MM.1S (cell line): Measurements from ENCODE around the gene DCTN5.

Source experiments
- DNase-seq: peaks from one replicate; pipeline ENCODE4 v3.0.0-alpha.2; 2015
- H2AFZ ChIP-seq: fragments of 300-600 bp; sonication (generic); 2 replicates; pipeline ENCODE4 v1.6.0; 2016; ENCODE audit warnings: antibody characterized with exemption, low read length
- H3F3A ChIP-seq: fragments of 300-600 bp; sonication (generic); 2 replicates; pipeline ENCODE4 v1.6.1; 2016; ENCODE audit warnings: mild to moderate bottlenecking, antibody characterized with exemption, low read length, moderate library complexity, mixed read lengths; ENCODE audit not compliant: insufficient read depth
- H3K27ac ChIP-seq: fragments of 300-600 bp; sonication (generic); 2 replicates; pipeline ENCODE4 v1.5.1; 2016; ENCODE audit warnings: mild to moderate bottlenecking, low read length
- H3K27me3 ChIP-seq: fragments of 300-600 bp; sonication (generic); replicated peaks from 2 replicates; pipeline ENCODE4 v1.6.0; 2016; ENCODE audit warnings: low read length; ENCODE audit not compliant: insufficient read depth
- H3K36me3 ChIP-seq: fragments of 300-600 bp; sonication (generic); replicated peaks from 2 replicates; pipeline ENCODE4 v1.6.1; 2016; ENCODE audit warnings: mild to moderate bottlenecking, low read length, mixed read lengths; ENCODE audit not compliant: insufficient read depth
- H3K4me1 ChIP-seq: fragments of 300-600 bp; sonication (generic); 2 replicates; pipeline ENCODE4 v1.6.1; 2016; ENCODE audit warnings: low read length, mixed read lengths
- H3K4me2 ChIP-seq: fragments of 300-600 bp; sonication (generic); 2 replicates; pipeline ENCODE4 v1.6.0; 2016; ENCODE audit warnings: low read depth, low read length
- H3K4me3 ChIP-seq: fragments of 300-600 bp; sonication (generic); 2 replicates; pipeline ENCODE4 v1.5.1; 2016; ENCODE audit warnings: low read length, mixed read lengths
- H3K79me2 ChIP-seq: fragments of 300-600 bp; sonication (generic); 2 replicates; pipeline ENCODE4 v1.6.1; 2016; ENCODE audit warnings: mixed run types, low read length, mixed read lengths
- H3K9ac ChIP-seq: fragments of 300-600 bp; sonication (generic); 2 replicates; pipeline ENCODE4 v1.6.1; 2016; ENCODE audit warnings: low read length, mixed read lengths
- H3K9me2 ChIP-seq: fragments of 300-600 bp; sonication (generic); replicated peaks from 2 replicates; pipeline ENCODE4 v1.6.1; 2016; ENCODE audit warnings: mild to moderate bottlenecking, low read length, mixed read lengths; ENCODE audit not compliant: insufficient read depth
- H3K9me3 ChIP-seq: fragments of 300-600 bp; sonication (generic); replicated peaks from 2 replicates; pipeline ENCODE4 v1.6.1; 2016; ENCODE audit warnings: mild to moderate bottlenecking, low read length, mixed read lengths; ENCODE audit not compliant: insufficient read depth
- H4K20me1 ChIP-seq: fragments of 300-600 bp; sonication (generic); 2 replicates; pipeline ENCODE4 v1.6.1; 2016; ENCODE audit warnings: mild to moderate bottlenecking, low read length, moderate library complexity, mixed read lengths; ENCODE audit not compliant: insufficient read depth
- EZH2 ChIP-seq: fragments of 300-600 bp; sonication (generic); optimal IDR thresholded peaks from 2 replicates; pipeline ENCODE3; 2017; ENCODE audit warnings: low read depth, mild to moderate bottlenecking, antibody characterized with exemption, low read length, mixed read lengths
- EZH2phosphoT487 ChIP-seq: fragments of 300-600 bp; sonication (generic); IDR thresholded peaks from 2 replicates; pipeline ENCODE4 v1.6.1; 2018; ENCODE audit warnings: antibody characterized with exemption, low read length
- TF ChIP-seq, protein P1 (sequence below): fragments of 300-600 bp; sonication (generic); IDR thresholded peaks from 2 replicates; pipeline ENCODE4 v1.5.1; 2016; ENCODE audit warnings: antibody characterized with exemption, low read length, mixed read lengths

The DCTN5 gene

DNA sequence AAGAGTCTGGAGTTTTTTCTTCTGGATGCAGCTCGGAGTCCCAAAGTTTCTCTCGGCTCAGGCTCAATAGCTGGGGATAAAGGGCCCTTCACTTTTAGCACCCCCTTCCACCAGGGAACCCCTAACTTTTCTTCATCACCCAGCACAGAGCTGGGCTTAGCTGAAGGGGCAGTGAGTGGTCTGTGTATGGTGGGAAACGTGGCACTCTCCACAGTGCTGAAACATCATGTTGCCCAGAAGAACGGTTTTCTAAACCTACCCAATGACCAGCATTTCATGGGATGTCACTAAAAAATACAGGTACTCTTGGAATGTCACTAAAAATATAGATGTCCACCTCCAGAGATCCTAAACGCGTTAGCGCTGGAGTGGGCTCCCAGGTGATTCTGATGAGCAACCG, 59.8 kb downstream of the DCTN5 start:
- no peaks in the 10 kb centered on the region for H3K4me1 ChIP-seq
- no peak overlapping the region for H3K4me2 ChIP-seq
- H3K9me3 ChIP-seq, result no peaks in the 10 kb centered on the region
- H2AFZ ChIP-seq, result no peak overlapping the region
- H3K9ac ChIP-seq, result no peak overlapping the region
- TF ChIP-seq, protein P1, sequence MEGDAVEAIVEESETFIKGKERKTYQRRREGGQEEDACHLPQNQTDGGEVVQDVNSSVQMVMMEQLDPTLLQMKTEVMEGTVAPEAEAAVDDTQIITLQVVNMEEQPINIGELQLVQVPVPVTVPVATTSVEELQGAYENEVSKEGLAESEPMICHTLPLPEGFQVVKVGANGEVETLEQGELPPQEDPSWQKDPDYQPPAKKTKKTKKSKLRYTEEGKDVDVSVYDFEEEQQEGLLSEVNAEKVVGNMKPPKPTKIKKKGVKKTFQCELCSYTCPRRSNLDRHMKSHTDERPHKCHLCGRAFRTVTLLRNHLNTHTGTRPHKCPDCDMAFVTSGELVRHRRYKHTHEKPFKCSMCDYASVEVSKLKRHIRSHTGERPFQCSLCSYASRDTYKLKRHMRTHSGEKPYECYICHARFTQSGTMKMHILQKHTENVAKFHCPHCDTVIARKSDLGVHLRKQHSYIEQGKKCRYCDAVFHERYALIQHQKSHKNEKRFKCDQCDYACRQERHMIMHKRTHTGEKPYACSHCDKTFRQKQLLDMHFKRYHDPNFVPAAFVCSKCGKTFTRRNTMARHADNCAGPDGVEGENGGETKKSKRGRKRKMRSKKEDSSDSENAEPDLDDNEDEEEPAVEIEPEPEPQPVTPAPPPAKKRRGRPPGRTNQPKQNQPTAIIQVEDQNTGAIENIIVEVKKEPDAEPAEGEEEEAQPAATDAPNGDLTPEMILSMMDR, result no peak
- TF ChIP-seq EZH2phosphoT487, result no peak
- TF ChIP-seq EZH2, result no peak
- no peaks in the 10 kb centered on the region for H4K20me1 ChIP-seq
- no peaks in the 10 kb centered on the region for H3F3A ChIP-seq
- no peak overlapping the region for H3K4me3 ChIP-seq
- H3K9me2 ChIP-seq, result no peaks in the 10 kb centered on the region
- H3K36me3 ChIP-seq, result no peaks in the 10 kb centered on the region
- no peaks in the 10 kb centered on the region for H3K79me2 ChIP-seq
- no peak overlapping the region for H3K27ac ChIP-seq
- no peak for DNase-seq
- H3K27me3 ChIP-seq, result no peaks in the 10 kb centered on the region

DNA sequence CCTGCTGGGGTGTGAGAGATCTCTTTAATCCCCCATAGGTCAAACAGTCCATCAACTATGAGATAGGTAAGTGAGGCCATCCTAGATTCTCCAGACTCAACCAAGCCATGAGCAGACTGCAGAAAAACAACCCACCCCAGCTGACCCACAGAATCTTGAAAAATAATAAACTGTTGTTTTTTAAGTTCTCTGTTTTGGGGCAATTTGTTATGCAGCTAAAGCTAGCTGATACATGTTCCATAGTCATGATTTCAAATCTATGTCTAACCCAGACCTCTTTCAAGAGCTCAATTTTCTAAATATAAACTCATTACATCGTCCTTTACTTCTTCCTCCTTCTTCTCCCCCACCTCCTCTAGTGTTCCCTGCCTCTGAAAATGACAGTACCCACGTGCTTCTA, 61.7 kb downstream of the DCTN5 start:
- no peaks in the 10 kb centered on the region for H3K36me3 ChIP-seq
- no peaks in the 10 kb centered on the region for H3K27me3 ChIP-seq
- no peak overlapping the region for H3K27ac ChIP-seq
- H3K4me3 ChIP-seq, result no peak overlapping the region
- DNase-seq, result no peak
- no peaks in the 10 kb centered on the region for H3K79me2 ChIP-seq
- no peaks in the 10 kb centered on the region for H3F3A ChIP-seq
- no peaks in the 10 kb centered on the region for H3K9me3 ChIP-seq
- H3K9me2 ChIP-seq, result no peaks in the 10 kb centered on the region
- H3K4me1 ChIP-seq, result no peaks in the 10 kb centered on the region
- TF ChIP-seq EZH2phosphoT487 (no peak), EZH2 (no peak)
- TF ChIP-seq, protein P1, result no peak
- H3K9ac ChIP-seq, result no peak overlapping the region
- no peaks in the 10 kb centered on the region for H4K20me1 ChIP-seq
- no peak overlapping the region for H3K4me2 ChIP-seq
- H2AFZ ChIP-seq, result no peak overlapping the region

DNA sequence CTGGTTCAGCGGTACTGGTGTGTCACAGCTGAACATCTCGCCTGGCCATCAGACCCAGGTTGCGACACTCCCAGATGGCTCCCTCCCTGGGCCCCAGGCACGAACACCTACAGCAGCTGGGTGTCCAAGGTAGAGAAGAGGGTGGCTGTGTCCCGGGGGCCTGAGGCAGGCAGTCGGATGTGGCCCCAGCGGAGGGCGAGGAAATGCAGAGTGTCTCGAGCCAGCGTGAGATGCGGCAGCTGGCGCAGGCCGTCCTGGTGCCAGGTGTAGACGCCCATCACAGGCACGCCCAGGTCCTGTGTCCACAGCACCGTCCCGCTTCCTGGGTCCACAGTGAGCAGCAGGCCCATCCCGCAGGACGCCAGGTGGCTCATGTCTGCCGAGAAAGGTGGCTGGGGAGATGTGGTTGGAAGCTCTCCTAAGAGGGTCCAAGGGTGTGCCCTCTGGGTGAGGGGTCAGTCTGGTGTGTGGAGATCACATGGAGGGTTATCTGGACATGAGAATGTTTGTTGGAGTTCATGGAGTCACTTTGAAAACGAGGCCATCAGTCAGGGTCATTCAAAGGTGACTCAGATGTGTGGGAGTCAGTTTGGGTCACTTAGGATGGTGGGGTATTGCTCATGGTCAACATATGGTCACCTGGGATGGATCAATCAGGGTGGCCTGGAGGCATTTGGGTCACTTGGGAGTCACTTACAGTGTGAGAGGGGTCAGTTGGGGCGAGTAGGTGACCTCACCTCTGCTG, 63.7 kb downstream of the DCTN5 start:
- Histone ChIP-seq H3K27me3 (no peaks in the 10 kb centered on the region), H3K4me1 (no peaks in the 10 kb centered on the region), H4K20me1 (no peaks in the 10 kb centered on the region), H3K4me3 (no peak overlapping the region), H3K36me3 (no peaks in the 10 kb centered on the region), H3K9ac (no peak overlapping the region), H3K9me3 (no peaks in the 10 kb centered on the region), H3K9me2 (no peaks in the 10 kb centered on the region), H3F3A (no peaks in the 10 kb centered on the region), H3K4me2 (no peak overlapping the region), H3K79me2 (no peaks in the 10 kb centered on the region), H3K27ac (no peak overlapping the region), H2AFZ (no peak overlapping the region)
- DNase-seq, result no peak
- TF ChIP-seq EZH2phosphoT487, result no peak
- TF ChIP-seq EZH2, result no peak
- TF ChIP-seq, protein P1, result no peak
